22Rv1 (cell line): ENCODE data around the gene CLASP2.
"Not testable (repeated sequence)": the region's sequence is repeated elsewhere in the genome, so short reads cannot be mapped to it uniquely, and the experiment has no call there.

Source experiments
- H3K27ac ChIP-seq: fragments of 450-650 bp; 2 replicates; pipeline ENCODE4 v1.5.1; 2017
- CTCF ChIP-seq: fragments of 450-650 bp; IDR thresholded peaks from 2 replicates; pipeline ENCODE4 v1.5.1; 2017; ENCODE audit warnings: mild to moderate bottlenecking
- ZFX ChIP-seq: fragments of 450-650 bp; IDR thresholded peaks from 2 replicates; pipeline ENCODE4 v1.6.1; 2017; ENCODE audit warnings: antibody characterized with exemption, borderline replicate concordance

CLASP2 gene

DNA sequence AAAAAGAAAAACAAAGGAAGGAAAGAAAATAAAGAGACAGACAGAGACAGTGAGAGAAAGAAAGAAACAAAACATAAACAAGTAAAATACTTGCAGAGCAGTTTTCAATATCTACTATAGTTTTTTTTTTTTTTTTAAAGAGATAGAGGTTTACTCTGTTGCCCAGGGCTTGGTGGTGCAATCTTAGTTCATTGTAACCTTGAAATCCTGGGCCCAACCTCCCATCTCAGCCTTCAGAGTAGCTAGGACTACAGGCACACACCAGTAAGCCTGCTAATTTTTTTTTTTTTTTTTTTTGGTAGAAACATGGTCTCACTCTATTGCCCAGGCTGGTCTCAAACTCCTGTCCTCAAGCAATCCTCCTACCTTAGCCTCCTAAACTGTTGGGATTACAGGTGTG lies 23.1 kb downstream of the CLASP2 start:
- TF ChIP-seq CTCF, result no peak
- TF ChIP-seq ZFX, result no peak
- no peak overlapping the region for H3K27ac ChIP-seq

DNA sequence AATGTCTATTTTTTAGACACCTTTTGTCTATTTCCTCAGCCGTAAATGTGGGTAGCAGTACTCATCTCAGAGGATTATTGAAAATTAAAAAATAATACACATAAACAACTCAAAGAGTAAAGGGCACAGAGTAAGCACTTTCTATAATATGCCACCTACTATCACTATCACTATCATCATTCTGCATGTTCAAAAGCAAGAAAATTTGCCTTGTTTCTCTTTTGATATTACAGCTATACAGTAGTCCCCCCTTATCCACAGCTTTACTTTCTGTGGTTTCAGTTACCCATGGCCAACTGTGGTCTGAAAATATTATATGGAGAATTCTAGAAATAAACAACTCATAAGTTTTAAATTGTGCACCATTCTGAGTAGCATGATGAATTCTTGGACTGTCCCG lies 27.7 kb downstream of the CLASP2 start:
- TF ChIP-seq ZFX (no peak), CTCF (no peak)
- H3K27ac ChIP-seq, result no peak overlapping the region

GRCh38 chr3:33687406-33688010 lies 30.5 kb downstream of the CLASP2 start:
- no peak overlapping the region for H3K27ac ChIP-seq
- TF ChIP-seq ZFX, result no peak
- no peak for TF ChIP-seq CTCF

GRCh38 chr3:33682770-33683169 lies 35.3 kb downstream of the CLASP2 start:
- no peak overlapping the region for H3K27ac ChIP-seq
- TF ChIP-seq ZFX (no peak), CTCF (no peak)

DNA sequence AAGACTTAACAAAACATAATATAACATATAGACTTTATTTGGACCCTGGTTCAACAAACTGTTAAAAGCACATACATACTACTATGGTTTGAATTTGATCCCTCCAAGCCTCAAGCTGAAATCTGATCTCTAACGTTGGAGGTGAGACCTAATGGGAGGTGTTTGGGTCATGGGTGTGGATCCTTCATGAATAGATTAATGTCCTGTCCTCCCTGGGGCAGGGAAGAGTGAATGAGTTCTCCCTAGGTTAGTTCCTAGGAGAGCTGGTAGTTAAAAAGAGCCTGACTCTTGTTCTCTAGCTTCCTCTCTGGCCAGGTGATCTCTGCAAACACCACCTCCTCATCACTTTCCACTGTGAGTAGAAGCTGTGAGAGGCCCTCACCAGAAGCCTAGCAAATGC lies 36.4 kb downstream of the CLASP2 start:
- no peak overlapping the region for H3K27ac ChIP-seq
- no peak for TF ChIP-seq ZFX
- TF ChIP-seq CTCF, result no peak

- TF ChIP-seq ZFX (no peak), CTCF (no peak)
These were observed 40.0 kb downstream of the CLASP2 start for GRCh38 chr3:33678073-33678472.

DNA sequence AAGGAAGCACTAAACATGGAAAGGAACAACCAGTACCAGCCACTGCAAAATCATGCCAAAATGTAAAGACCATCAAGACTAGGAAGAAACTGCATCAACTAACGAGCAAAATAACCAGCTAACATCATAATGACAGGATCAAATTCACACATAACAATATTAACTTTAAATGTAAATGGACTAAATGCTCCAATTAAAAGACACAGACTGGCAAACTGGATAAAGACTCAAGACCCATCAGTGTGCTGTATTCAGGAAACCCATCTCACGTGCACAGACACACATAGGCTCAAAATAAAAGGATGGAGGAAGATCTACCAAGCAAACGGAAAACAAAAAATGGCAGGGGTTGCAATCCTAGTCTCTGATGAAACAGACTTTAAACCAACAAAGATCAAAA lies 44.6 kb downstream of the CLASP2 start:
- not testable (repeated sequence) for H3K27ac ChIP-seq

More at GRCh38 chr3:33678073-33678472, 40.0 kb downstream of the CLASP2 start:
- no peak overlapping the region for H3K27ac ChIP-seq

DNA sequence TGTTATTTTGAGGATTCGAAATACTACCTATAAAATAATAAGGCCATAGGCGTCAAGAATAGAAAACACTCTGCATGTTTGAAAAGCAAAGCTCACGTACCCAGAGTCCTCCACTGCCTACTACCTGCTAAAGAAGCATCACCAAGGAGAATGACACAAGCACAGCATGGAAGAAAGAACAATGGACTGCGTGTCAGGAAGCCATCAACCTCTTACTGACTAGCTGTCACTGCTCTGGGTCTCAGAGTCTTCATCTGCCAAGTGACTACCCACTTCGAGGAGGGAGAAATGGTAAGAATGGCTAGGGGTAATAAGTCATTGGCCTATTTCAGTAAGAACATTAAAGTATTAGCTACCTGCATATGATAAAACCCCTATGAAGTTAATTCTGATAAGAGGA lies 49.4 kb downstream of the CLASP2 start:
- H3K27ac ChIP-seq, result no peak overlapping the region
- no peak for TF ChIP-seq CTCF
- TF ChIP-seq ZFX, result no peak
